NT2/D1 (cell line): ENCODE data around the gene SLC38A2.

Source experiments
- YY1 ChIP-seq: IDR thresholded peaks from 2 replicates; pipeline ENCODE4 v1.6.1; 2011; ENCODE audit not compliant: insufficient read length, insufficient read depth
- ZNF274 ChIP-seq: IDR thresholded peaks from 2 replicates; pipeline ENCODE4 v1.6.1; 2011; ENCODE audit warnings: mild to moderate bottlenecking, low read depth, low read length

GRCh38 chr12:46349253-46349652 is 23.3 kb downstream of the SLC38A2 start:
- TF ChIP-seq YY1 (no peak), ZNF274 (no peak)
